Panc1 (cell line): ENCODE data around the gene MGAT5.

Source experiments
- CTCF ChIP-seq: fragments of 450-650 bp; IDR thresholded peaks from 2 replicates; pipeline ENCODE4 v1.5.1; 2017; ENCODE audit warnings: mild to moderate bottlenecking
- POLR2AphosphoS5 ChIP-seq: IDR thresholded peaks from 2 replicates; pipeline ENCODE4 v1.6.1; 2012; ENCODE audit warnings: mild to moderate bottlenecking, low read depth, low read length, moderate library complexity
- REST ChIP-seq, 2 experiments: IDR thresholded peaks; 2 replicates each; pipeline ENCODE4 v1.6.1; 2011 to 2012; ENCODE audit warnings: low read depth in 2 of 2, control low read depth in 1 of 2, low read length in 1 of 2, mild to moderate bottlenecking in 1 of 2, moderate library complexity in 1 of 2; ENCODE audit not compliant: insufficient read depth in 1 of 2
- TCF7L2 ChIP-seq: IDR thresholded peaks from 2 replicates; pipeline ENCODE4 v1.6.1; 2011; ENCODE audit warnings: mild to moderate bottlenecking, low read depth, low read length, inconsistent platforms

DNA sequence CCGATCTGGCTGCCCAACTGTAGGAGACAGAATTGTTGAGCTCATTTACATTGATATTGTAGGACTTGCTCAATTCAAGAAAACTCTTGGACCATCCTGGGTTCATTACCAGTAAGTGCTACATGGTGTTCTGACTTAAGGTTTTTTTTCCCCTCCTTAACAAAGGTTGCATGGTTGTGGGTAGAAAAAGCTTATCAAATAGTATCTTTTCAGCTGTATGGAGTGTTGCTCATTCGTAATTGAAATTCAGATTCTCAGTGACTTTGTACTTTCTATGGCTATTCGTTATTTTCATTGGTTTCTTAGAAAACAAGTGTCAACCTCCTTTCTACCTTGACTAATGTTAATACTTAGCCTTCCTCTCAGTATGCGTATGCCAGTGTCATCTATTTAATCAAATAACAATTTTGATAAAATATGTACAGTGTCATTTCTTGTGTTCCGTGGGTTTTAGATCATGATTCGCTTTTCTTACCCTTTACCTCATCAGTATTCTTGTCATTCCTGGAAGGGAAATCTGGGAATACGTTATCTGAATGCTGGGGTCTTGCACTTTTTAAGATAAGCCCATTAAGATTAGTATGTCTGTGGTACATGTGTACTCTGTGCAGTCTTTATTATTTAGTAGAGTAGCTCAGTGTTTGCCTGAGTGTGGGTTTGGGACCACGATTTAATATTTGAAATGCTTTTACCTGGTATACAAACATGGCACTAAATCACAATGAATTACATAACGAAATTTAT is 91.3 kb downstream of the MGAT5 start:
- TF ChIP-seq CTCF (no peak), REST (IDR thresholded peaks at IDR 0.05; ENCODE audit: insufficient read depth in 1 of 2, low read depth in 2 of 2, low read length in 1 of 2) (no peak), TCF7L2 (no peak), POLR2AphosphoS5 (no peak)
